ENCODE data around the gene DSG3. TPM values are rescaled to one million over a fixed set of nuclear protein-coding genes. Genes with fewer than 3 reads are reported as not detected.
A peak's percentile ranks its signal among the peaks of the same experiment; 100 is the strongest.

The DSG3 gene
- total RNA-seq, 1 donor from 2014 or later, result not detected

DNA sequence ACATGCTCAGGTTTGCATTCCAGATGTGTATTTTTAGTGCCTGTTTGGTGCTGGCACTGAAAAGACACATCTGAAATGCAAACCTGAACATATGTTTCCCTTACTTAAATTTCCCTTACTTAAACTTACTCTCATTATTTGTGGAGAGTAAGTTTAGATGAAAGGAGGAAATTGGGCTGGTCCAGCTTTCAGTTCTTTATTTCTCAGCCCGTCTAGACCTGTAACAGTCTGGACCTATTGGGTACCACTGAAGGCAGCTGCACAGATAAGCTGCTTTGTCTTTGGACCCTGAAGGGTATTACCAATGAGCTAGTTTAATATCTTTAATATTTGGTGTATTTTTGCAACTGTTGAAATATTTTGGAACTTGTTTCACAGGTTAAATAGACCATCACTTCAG lies 17.0 kb upstream of the DSG3 start:
- ATAC-seq, result no peak
- DNase-seq (ENCODE audit: low spot score), result no peak

DNA sequence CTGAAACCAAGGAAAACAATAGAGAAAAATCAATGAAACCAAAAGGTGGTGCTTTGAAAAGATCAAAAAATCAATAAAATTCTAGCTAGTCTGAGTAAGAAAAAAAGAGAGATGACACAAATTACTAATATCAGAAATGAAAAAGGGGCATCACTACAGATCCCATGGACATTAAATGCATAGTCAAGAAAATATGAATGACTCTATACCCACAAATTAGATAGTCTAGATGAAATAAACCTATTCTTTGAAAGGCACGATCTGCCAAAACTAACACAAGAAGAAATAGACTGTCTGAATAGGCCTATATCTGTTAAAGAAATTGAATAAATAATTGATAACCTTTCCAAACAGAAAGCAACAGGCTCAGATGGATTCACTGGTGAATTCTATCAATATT lies 15.2 kb upstream of the DSG3 start:
- ATAC-seq, result no peak
- no peak for DNase-seq (ENCODE audit: low spot score)

DNA sequence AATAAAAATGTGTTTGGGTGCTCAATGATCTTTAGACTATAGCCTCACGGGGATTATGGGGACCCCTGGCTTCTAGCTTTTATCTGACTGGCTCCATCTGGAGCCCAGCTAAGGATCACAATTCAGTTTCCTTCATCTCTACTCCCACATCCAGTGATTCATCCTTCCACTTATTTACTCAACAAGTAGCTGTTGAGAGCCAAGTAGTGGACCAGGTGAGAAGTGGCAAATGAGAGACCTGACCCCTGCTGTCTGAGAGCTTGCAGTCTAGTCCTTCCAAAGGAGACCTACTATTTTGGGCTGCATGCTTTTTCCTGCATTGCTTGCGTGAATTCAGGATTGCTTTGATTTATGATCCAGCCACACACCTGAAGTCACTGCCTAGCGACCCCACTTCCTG lies 10.7 kb upstream of the DSG3 start:
- DNase-seq (ENCODE audit: low spot score), result no peak
- peak; percentile 23 for ATAC-seq

- no peak for ATAC-seq
- no peak for DNase-seq (ENCODE audit: low spot score)
Measured at GRCh38 chr18:31438402-31438801, 9.1 kb upstream of the DSG3 start.

GRCh38 chr18:31439807-31440325 lies 7.7 kb upstream of the DSG3 start:
- ATAC-seq (no peak), DNase-seq (ENCODE audit: low spot score) (no peak)

- ATAC-seq (no peak), DNase-seq (ENCODE audit: low spot score) (no peak)
Measured at GRCh38 chr18:31440787-31441186, 6.8 kb upstream of the DSG3 start.

DNA sequence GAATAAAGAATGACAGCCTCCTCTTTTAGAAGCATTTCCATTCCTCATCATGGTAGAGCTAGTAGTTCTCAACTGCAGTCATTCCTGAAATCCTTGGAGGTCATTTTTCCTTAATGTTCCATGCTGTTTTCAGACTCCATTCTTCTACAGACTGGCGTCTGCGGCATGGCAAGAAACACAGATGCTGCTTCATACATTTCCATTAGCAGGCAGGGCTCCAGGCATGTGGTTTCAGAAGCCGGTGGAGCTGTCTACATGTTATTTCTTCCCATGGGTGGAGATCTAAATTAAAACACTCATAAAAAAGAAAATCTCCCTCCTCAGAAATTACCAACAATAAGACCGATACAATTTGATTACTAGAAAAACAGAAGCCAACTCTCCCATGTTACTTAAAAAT lies 6.0 kb upstream of the DSG3 start:
- ATAC-seq (no peak), DNase-seq (ENCODE audit: low spot score) (no peak)

GRCh38 chr18:31444142-31444541 lies 3.4 kb upstream of the DSG3 start:
- ATAC-seq (no peak), DNase-seq (ENCODE audit: low spot score) (no peak)

GRCh38 chr18:31445908-31446307 lies 1.6 kb upstream of the DSG3 start:
- no peak for ATAC-seq
- no peak for DNase-seq (ENCODE audit: low spot score)

DNA sequence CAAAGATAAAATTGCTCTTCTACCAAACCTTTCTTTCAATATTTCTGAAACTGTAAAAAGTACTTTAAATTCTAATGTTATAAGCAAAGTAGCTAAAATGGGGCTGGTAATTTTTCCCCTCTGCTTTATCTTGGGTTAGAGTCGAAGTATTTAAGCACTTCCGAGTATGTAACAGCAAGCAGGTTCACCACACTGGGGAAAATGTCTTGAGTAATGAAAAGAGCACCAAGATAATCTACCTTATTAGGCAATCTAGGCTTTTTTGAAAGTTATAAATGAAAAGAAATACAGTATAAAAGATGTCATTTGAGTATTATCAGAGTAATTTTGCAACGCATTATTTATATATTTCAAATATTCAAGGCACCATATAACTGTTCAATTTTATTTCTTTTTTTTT lies 687 bp upstream of the DSG3 start:
- no peak for DNase-seq (ENCODE audit: low spot score)
- no peak for ATAC-seq

DNA sequence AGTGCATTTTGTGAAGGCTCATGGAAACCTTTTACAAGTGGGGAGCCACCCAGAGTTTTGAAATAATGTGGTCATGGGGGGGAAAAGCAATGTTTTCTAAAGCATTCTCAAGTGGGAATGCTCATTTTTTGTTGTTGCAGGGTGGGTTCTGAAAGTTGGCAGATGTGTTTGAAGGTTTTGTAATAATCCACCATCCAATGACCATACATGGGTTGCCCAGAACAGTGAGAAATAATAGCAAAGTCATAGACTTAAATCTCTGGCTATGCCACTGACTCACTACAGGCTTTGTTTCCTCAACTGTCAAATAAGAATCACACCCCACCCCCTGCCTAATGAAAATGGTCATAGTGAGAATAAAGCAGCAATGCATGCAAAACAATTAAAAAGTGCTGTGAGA lies 2.9 kb downstream of the DSG3 start:
- ATAC-seq (no peak), DNase-seq (ENCODE audit: low spot score) (no peak)

DNA sequence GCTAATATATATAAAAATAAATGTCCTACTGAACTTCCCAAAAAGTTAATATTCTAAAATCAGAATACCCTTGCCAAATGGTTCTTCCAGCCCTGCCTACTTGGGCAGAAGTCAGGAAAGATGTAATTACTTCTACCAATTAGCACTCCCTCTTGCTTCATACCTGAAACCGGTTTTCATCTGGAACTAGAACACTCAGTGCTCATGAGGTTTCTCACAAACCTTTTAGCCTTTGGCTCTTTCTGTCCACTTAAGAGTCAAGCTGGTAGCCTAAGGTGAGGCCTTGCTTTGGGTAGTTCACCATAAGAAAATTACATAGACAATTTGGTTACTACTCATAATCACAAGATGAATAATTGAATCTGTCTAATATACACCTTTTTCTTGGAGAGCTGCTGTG lies 4.1 kb downstream of the DSG3 start:
- ATAC-seq (no peak), DNase-seq (ENCODE audit: low spot score) (no peak)

- DNase-seq (ENCODE audit: low spot score), result no peak
- no peak for ATAC-seq
Measured at GRCh38 chr18:31454066-31454708, 6.6 kb downstream of the DSG3 start.

GRCh38 chr18:31469629-31470028 lies 22.1 kb downstream of the DSG3 start:
- DNase-seq (ENCODE audit: low spot score) (no peak), ATAC-seq (no peak)

GRCh38 chr18:31478688-31479087 lies 31.1 kb downstream of the DSG3 start:
- ATAC-seq (no peak), DNase-seq (ENCODE audit: low spot score) (no peak)

DNA sequence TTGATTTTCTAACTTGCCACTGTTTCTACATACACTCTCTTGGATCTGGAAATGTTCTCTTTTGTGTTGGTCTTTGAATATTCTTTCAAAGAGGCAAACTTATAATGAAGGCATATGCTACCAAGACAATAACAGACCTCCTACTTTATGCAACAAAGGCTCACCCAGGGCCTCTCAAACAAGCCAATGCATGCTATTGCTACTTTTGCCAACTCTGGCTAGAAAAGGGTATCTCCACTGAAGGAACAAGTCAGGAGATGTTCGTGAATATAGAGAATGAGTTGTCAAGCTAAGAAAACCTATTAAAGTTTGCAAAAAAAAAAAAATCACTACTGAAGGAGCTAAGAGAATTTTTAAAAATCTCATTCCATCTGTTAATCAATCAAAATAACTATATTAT lies 34.5 kb downstream of the DSG3 start:
- DNase-seq (ENCODE audit: low spot score) (no peak), ATAC-seq (no peak)

- no peak for ATAC-seq
- no peak for DNase-seq (ENCODE audit: low spot score)
Measured at GRCh38 chr18:31483396-31483795, 35.9 kb downstream of the DSG3 start.

DNA sequence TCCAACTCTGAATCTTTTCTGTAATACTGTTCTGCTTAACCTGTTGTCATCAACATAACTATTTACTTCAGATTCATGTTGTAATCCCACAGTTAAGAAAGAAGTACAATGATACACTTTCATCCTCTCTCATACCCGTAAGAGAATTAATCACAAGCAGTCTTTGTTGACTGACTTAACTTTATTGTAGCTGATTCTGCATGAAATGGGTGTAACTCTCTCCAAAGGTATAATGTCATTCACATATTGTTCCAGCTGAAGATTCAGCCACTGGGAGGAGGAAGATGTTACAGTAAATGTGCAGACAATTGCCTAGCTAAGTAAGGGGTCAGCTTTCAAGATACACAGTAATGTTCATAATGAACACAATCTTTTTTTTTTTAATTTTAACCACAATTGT lies 36.9 kb downstream of the DSG3 start:
- no peak for ATAC-seq

DNA sequence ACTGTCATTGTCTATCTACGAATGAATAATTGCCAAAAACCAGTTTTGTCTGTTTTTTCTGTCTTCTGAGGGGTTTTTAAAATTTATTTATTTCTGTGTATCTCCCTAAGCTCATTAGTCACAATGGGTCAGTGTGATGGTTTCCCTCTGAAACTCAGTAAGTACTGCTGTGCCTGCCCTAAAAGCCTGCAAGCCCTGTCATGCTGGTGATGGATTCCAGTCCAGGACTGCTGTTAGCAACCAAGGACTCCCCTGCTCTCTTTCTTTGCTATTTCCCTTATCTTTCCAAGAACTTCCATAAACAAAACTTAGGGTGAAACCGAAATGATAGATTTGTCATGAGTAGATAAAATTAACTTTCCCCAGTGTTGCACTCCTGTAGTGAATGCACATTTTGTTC lies 38.6 kb downstream of the DSG3 start:
- ATAC-seq, result no peak
- no peak for DNase-seq (ENCODE audit: low spot score)

More for the DNA sequence above, 36.9 kb downstream of the DSG3 start:
- no peak for DNase-seq (ENCODE audit: low spot score)

DNA sequence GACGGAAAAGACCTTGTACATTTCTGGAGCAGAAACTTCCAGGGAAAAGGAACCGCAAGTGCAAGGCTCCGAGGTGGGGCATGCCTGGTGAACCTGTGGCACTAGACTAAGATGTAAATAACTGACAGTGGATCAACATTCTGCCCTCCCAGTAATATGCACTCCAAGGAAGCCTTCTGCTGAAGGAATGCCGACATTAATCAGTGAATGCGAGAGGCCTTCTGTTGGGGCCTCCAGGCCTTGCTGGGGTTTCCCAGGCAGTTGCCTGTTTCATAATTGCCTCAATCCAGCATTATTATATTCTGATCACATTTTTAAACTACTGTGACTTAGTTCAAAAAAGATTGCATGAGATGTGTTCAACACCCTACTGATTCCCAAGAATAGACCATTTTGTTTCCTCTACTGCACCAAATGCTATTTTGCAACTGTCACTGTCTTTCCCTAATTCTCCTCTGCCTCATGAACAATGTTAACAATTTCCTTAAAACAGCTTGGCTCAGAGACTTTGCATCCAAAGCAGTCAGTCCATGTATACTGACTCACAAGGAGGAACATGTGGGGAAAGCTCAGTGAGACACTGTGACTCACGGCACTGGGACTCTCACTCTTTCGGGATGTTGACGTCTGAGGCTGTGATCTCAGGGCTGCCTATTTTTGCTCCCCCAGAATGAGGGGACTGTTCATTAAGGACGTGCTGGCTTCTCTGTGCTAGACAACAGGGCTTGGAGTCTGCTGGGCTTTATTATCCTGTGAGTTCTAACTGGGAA lies 39.9 kb downstream of the DSG3 start:
- no peak for DNase-seq (ENCODE audit: low spot score)
- no peak for ATAC-seq

GRCh38 chr18:31489311-31489710 lies 41.8 kb downstream of the DSG3 start:
- no peak for ATAC-seq
- no peak for DNase-seq (ENCODE audit: low spot score)

DNA sequence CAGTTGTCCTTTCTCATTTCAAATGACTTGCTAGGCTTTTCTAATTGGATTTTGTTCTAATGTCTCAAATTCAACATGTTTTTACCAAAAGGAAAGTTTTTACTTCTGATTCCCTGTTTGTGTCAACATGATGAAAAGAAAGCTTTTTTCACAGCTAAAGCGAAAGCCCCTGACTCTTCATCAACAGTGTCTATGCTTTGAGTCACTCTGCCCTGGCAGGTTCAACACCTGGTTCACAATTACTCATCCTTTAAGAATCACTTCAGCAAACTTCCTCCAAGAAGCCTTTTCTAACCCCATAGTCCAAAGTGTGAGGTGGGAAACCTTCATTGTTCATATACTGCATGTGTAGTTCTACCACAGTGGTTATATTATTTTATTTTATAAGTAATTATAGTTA lies 42.8 kb downstream of the DSG3 start:
- DNase-seq (ENCODE audit: low spot score) (no peak), ATAC-seq (no peak)

DNA sequence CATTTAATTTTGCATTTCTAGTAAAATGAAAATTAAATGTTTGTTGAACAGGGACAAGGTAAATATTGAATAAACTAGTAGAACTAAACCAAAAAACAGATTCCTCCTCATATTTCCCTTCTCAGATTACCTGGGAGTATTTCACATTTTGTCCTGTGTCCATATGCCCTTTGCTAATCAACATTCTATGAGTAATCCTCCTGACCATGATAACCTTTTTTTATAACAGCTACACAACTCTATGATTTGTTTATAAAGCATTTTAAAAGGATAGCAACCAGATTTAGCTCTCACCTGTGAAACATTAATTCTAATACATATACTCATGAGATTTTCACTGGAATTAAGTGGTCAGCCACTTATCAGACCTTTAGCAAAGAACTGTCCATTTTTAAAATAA lies 43.3 kb downstream of the DSG3 start:
- no peak for DNase-seq (ENCODE audit: low spot score)
- no peak for ATAC-seq
